PC-3 (cell line): ENCODE measurements around the gene CASP8AP2. TPM values are rescaled to one million over a fixed set of nuclear protein-coding genes. Genes with fewer than 3 reads are reported as not detected.

ENCODE experiments used
- ATAC-seq: fragments of 200-7000 bp; cut with Tn5 transposase; 2 replicates; pipeline ENCODE4 v1.9.1; 2020; ENCODE audit warnings: mild to moderate bottlenecking, moderate library complexity
- BruUV-seq: library from RNA; stranded (reverse); fragments of 400-500 nt; replicated peaks from 2 replicates; lab custom pipeline; 2021; lab: Mats Ljungman, UMichigan
- CTCF ChIA-PET: fragments of 300-600 bp; sonication (Branson Sonifier 250); formaldehyde crosslinking; loops from one replicate; lab custom pipeline; 2022; ENCODE audit warnings: antibody characterized with exemption; lab: Charles Lee
- POLR2A ChIA-PET: fragments of 300-600 bp; sonication (Branson Sonifier 250); formaldehyde crosslinking; loops from one replicate; lab custom pipeline; 2022; ENCODE audit warnings: antibody characterized with exemption; ENCODE audit not compliant: unreplicated experiment; lab: Charles Lee
- DNase-seq: peaks from one replicate; pipeline ENCODE4 v3.0.0-alpha.2; 2015
- H2AFZ ChIP-seq: fragments of 300-600 bp; sonication (generic); 2 replicates; pipeline ENCODE4 v1.6.0; 2016; ENCODE audit warnings: antibody characterized with exemption, low read length
- H3F3A ChIP-seq: fragments of 300-600 bp; sonication (generic); one replicate; pipeline ENCODE4 v1.6.0; 2017; ENCODE audit warnings: antibody characterized with exemption, low read length, control low read depth, mild to moderate bottlenecking; ENCODE audit not compliant: unreplicated experiment
- H3K27ac ChIP-seq: fragments of 300-600 bp; sonication (generic); 2 replicates; pipeline ENCODE4 v1.5.1; 2016; ENCODE audit warnings: mild to moderate bottlenecking, low read length
- H3K27me3 ChIP-seq: fragments of 300-600 bp; sonication (generic); 2 replicates; pipeline ENCODE4 v1.6.1; 2016; ENCODE audit warnings: low read length, mixed read lengths
- H3K36me3 ChIP-seq: fragments of 300-600 bp; sonication (generic); 2 replicates; pipeline ENCODE4 v1.6.1; 2016; ENCODE audit warnings: low read depth, mixed run types, low read length, mixed read lengths
- H3K4me1 ChIP-seq: fragments of 300-600 bp; sonication (generic); 2 replicates; pipeline ENCODE4 v1.5.1; 2016; ENCODE audit warnings: low read length; ENCODE audit not compliant: insufficient read depth
- H3K4me2 ChIP-seq: fragments of 300-600 bp; sonication (generic); 2 replicates; pipeline ENCODE4 v1.6.0; 2016; ENCODE audit warnings: low read length
- H3K4me3 ChIP-seq: fragments of 300-600 bp; sonication (generic); 2 replicates; pipeline ENCODE4 v1.5.1; 2016; ENCODE audit warnings: mild to moderate bottlenecking, low read length, mixed read lengths
- H3K79me2 ChIP-seq: fragments of 300-600 bp; sonication (generic); 2 replicates; pipeline ENCODE4 v1.6.1; 2017; ENCODE audit warnings: low read length, mixed read lengths
- H3K9ac ChIP-seq: fragments of 300-600 bp; sonication (generic); 2 replicates; pipeline ENCODE4 v1.6.0; 2016; ENCODE audit warnings: mild to moderate bottlenecking, low read length
- H3K9me2 ChIP-seq: fragments of 300-600 bp; sonication (generic); replicated peaks from 2 replicates; pipeline ENCODE4 v1.6.1; 2016; ENCODE audit warnings: mixed run types, low read length, mixed read lengths
- H3K9me3 ChIP-seq: fragments of 300-600 bp; sonication (generic); 2 replicates; pipeline ENCODE4 v1.6.1; 2016; ENCODE audit warnings: low read length, mixed read lengths
- H4K20me1 ChIP-seq: fragments of 300-600 bp; sonication (generic); 2 replicates; pipeline ENCODE4 v1.6.1; 2016; ENCODE audit warnings: low read length, mixed read lengths
- EZH2 ChIP-seq: fragments of 300-600 bp; sonication (generic); IDR thresholded peaks from one replicate; pipeline ENCODE4 v1.6.1; 2017; ENCODE audit warnings: antibody characterized with exemption, mild to moderate bottlenecking, low read length; ENCODE audit not compliant: unreplicated experiment
- EZH2phosphoT487 ChIP-seq: fragments of 300-600 bp; sonication (generic); IDR thresholded peaks from 2 replicates; pipeline ENCODE4 v1.6.1; 2018; ENCODE audit warnings: mild to moderate bottlenecking, antibody characterized with exemption, low read length, borderline replicate concordance
- intact Hi-C: fragments of 100-400 bp; cut with micrococcal nuclease; formaldehyde crosslinking; loops from 2 replicates; pipeline ENCODE4 v1.9.0; 2023
- total RNA-seq: library from RNA; depleted of rRNA; stranded (reverse); fragments of >200 nt; gene quantifications from 2 replicates; pipeline ENCODE4 v1.2.3, GENCODE V29; 2014
- TF ChIP-seq, protein P1 (sequence below): fragments of 300-600 bp; sonication (generic); conservative IDR thresholded peaks from 2 replicates; pipeline ENCODE4 v1.5.1; 2017; ENCODE audit warnings: antibody characterized with exemption, low read depth, mild to moderate bottlenecking, low read length

CASP8AP2 gene
- total RNA-seq, 1 experiment from 2014 or later, result 6.6 TPM

DNA sequence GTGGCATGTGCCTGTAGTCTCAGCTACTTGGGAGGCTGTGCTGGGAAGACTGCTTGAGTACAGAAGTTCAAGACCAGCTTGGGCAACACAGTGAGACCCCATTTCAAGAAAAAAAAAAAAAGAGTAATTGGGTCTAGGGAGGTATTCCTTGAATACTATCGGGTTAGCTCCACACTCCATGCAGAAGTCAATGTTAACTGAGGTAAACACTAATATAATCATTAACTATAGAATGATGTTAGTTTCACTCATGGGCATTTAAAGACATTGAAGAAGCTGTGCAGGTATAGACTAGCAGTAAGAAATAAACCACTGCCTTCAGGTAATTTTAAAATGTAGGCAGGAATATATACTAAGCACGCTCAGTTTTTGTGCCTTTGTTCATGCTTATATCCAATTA lies 42.7 kb upstream of the CASP8AP2 start:
- Histone ChIP-seq H3K27ac (no peak overlapping the region), H3K9me2 (no peaks in the 10 kb centered on the region), H3K79me2 (no peaks in the 10 kb centered on the region), H3F3A (no peaks in the 10 kb centered on the region), H3K4me3 (no peak overlapping the region), H4K20me1 (no peaks in the 10 kb centered on the region), H3K36me3 (peaks cover 34% of the 10 kb centered on the region; the same call in 1 of the 2 replicates), H3K27me3 (no peaks in the 10 kb centered on the region), H3K9me3 (no peaks in the 10 kb centered on the region), H3K9ac (no peak overlapping the region), H3K4me2 (no peak overlapping the region), H3K4me1 (no peaks in the 10 kb centered on the region), H2AFZ (no peak overlapping the region)
- TF ChIP-seq, protein P1, sequence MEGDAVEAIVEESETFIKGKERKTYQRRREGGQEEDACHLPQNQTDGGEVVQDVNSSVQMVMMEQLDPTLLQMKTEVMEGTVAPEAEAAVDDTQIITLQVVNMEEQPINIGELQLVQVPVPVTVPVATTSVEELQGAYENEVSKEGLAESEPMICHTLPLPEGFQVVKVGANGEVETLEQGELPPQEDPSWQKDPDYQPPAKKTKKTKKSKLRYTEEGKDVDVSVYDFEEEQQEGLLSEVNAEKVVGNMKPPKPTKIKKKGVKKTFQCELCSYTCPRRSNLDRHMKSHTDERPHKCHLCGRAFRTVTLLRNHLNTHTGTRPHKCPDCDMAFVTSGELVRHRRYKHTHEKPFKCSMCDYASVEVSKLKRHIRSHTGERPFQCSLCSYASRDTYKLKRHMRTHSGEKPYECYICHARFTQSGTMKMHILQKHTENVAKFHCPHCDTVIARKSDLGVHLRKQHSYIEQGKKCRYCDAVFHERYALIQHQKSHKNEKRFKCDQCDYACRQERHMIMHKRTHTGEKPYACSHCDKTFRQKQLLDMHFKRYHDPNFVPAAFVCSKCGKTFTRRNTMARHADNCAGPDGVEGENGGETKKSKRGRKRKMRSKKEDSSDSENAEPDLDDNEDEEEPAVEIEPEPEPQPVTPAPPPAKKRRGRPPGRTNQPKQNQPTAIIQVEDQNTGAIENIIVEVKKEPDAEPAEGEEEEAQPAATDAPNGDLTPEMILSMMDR, result no peak
- no peak for TF ChIP-seq EZH2phosphoT487
- TF ChIP-seq EZH2, result no peak
- POLR2A ChIA-PET, result no interaction called here
- CTCF ChIA-PET, result no interaction called here
- intact Hi-C loops, result no loop called here
- no peak for ATAC-seq
- DNase-seq, result no peak
- BruUV-seq, result no TSS peak

DNA sequence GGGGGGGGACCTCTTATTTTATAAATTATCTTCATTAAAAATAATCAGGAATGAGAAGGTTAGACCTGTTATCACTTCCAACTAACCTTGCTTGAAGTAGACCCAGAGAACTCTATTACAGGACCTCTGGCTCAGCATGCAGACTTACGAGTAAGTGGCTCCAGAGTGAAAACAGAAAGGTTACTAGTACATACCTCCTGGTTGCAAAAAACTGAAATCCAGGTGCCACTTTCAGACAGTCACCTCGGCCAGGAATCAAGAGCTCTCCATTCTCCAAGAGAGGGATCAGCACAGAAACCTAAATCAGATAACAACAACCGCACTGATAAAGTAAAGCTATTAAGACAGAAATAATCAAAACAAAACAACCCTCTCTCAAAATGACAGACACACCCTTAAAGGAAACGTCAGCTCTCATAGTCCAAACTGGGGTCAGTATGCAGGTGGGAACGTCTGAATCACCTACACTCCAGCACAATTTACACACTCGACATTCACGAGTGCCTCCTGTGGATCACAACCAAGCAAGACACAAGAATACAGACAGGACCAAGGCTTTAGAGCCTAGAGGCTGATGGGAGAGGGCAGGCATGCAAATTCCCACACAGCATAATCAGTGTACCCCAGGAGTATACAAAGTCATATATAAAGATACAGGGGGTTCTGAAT lies 41.9 kb upstream of the CASP8AP2 start:
- Histone ChIP-seq H3K79me2 (no peaks in the 10 kb centered on the region), H3K36me3 (peaks cover 35% of the 10 kb centered on the region; the same call in 1 of the 2 replicates), H3K27me3 (no peaks in the 10 kb centered on the region), H3F3A (no peaks in the 10 kb centered on the region), H3K4me3 (no peak overlapping the region), H4K20me1 (no peaks in the 10 kb centered on the region), H3K4me1 (no peaks in the 10 kb centered on the region), H3K27ac (no peak overlapping the region), H3K9me3 (no peaks in the 10 kb centered on the region), H3K4me2 (no peak overlapping the region), H3K9me2 (no peaks in the 10 kb centered on the region), H3K9ac (no peak overlapping the region), H2AFZ (no peak overlapping the region)
- ChIA-PET POLR2A (no interaction called here), CTCF (no interaction called here)
- no peak for TF ChIP-seq EZH2
- TF ChIP-seq, protein P1, result no peak
- TF ChIP-seq EZH2phosphoT487, result no peak
- ATAC-seq, result no peak
- no peak for DNase-seq
- no TSS peak for BruUV-seq
- intact Hi-C loops, result no loop called here

DNA sequence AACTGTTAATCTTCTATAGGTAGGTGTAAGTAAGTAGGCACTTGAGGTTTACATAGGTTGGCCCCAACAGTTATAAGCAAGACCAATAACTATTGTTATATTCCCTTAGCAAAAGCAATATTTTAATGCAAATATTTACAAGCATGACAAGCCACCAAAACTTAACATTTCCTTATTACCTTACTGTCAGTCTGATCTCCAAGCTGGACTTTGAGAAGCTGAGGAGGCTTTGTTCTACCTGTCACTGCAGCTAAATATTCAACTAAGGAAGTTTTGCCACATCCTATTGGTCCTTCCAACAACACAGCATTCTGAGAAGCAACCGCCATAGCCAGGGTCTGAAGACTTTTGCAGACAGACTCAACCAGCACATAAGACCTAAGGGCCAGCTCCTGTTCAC lies 39.7 kb upstream of the CASP8AP2 start:
- TF ChIP-seq EZH2phosphoT487 (no peak), EZH2 (no peak)
- TF ChIP-seq, protein P1, result no peak
- ATAC-seq, result no peak
- intact Hi-C loops, result no loop called here

More for the DNA sequence above, 39.7 kb upstream of the CASP8AP2 start:
- H4K20me1 ChIP-seq, result no peaks in the 10 kb centered on the region
- no peak overlapping the region for H3K4me2 ChIP-seq
- H3K4me3 ChIP-seq, result no peak overlapping the region
- H3K9ac ChIP-seq, result no peak overlapping the region
- H3K27ac ChIP-seq, result no peak overlapping the region
- no peaks in the 10 kb centered on the region for H3K9me3 ChIP-seq
- no peak for DNase-seq
- no TSS peak for BruUV-seq
- H3K79me2 ChIP-seq, result no peaks in the 10 kb centered on the region
- H3K4me1 ChIP-seq, result no peaks in the 10 kb centered on the region
- H2AFZ ChIP-seq, result no peak overlapping the region
- no peaks in the 10 kb centered on the region for H3F3A ChIP-seq
- no peaks in the 10 kb centered on the region for H3K9me2 ChIP-seq
- H3K27me3 ChIP-seq, result no peaks in the 10 kb centered on the region
- CTCF ChIA-PET, result no interaction called here
- H3K36me3 ChIP-seq, result peaks cover 31% of the 10 kb centered on the region; the same call in 1 of the 2 replicates
- POLR2A ChIA-PET, result no interaction called here
